ENCODE measurements around the gene SLC41A2.
"Not testable (repeated sequence)": the region's sequence is repeated elsewhere in the genome, so short reads cannot be mapped to it uniquely, and the experiment has no call there.

- not testable (repeated sequence) for TF ChIP-seq POLR2A, CTCF (IDR thresholded peaks at IDR 0.05)
Measured at GRCh38 chr12:104977688-104978087, 19.6 kb upstream of the SLC41A2 start.
